Activated effector memory CD4-positive, alpha-beta T cell treated with anti-CD3 and anti-CD28 coated beads, Interleukin-2, amount 50 U/mL, for 16 hours (primary cell): ENCODE results near the gene SOX3.

ENCODE experiments used
- DNase-seq: peaks from one replicate; pipeline ENCODE4 v3.0.0-alpha.2; 2020

Gene SOX3

GRCh38 chrX:140504371-140505324, at the start of gene SOX3:
Gene SOX3, minus strand, starts transcription at chrX:140505069. Its CDS starts 9 bp downstream, at chrX:140505060.
- DNase-seq, result no peak

- no peak for DNase-seq
These were observed 44.1 kb upstream of the SOX3 start for GRCh38 chrX:140548985-140549384.

GRCh38 chrX:140526171-140526570, 21.3 kb upstream of the SOX3 start:
- no peak for DNase-seq

GRCh38 chrX:140525448-140525847, 20.6 kb upstream of the SOX3 start:
- no peak for DNase-seq

GRCh38 chrX:140524556-140524955, 19.7 kb upstream of the SOX3 start:
- no peak for DNase-seq

- DNase-seq, result no peak
These were observed 16.5 kb upstream of the SOX3 start for GRCh38 chrX:140521393-140521792.

GRCh38 chrX:140514554-140514953, 9.7 kb upstream of the SOX3 start:
- DNase-seq, result no peak

GRCh38 chrX:140510895-140511295, 6.0 kb upstream of the SOX3 start:
- DNase-seq, result no peak

- DNase-seq, result no peak
These were observed 5.4 kb upstream of the SOX3 start for GRCh38 chrX:140510306-140510676.

GRCh38 chrX:140509468-140510305, 4.8 kb upstream of the SOX3 start:
- no peak for DNase-seq

- no peak for DNase-seq
These were observed 4.1 kb upstream of the SOX3 start for GRCh38 chrX:140508958-140509357.

- no peak for DNase-seq
These were observed 3.1 kb upstream of the SOX3 start for GRCh38 chrX:140507982-140508305.

- DNase-seq, result no peak
These were observed 2.5 kb upstream of the SOX3 start for GRCh38 chrX:140507223-140507981.

- no peak for DNase-seq
These were observed 810 bp upstream of the SOX3 start for GRCh38 chrX:140505421-140506337.

- no peak for DNase-seq
These were observed 1.0 kb downstream of the SOX3 start for GRCh38 chrX:140503714-140504351.

- no peak for DNase-seq
These were observed 1.6 kb downstream of the SOX3 start for GRCh38 chrX:140503238-140503601.

GRCh38 chrX:140502491-140503237, 2.2 kb downstream of the SOX3 start:
- DNase-seq, result no peak

GRCh38 chrX:140501940-140502468, 2.9 kb downstream of the SOX3 start:
- DNase-seq, result no peak

- no peak for DNase-seq
These were observed 3.5 kb downstream of the SOX3 start for GRCh38 chrX:140501321-140501720.

GRCh38 chrX:140500441-140500840, 4.4 kb downstream of the SOX3 start:
- DNase-seq, result no peak

GRCh38 chrX:140495739-140496138, 9.1 kb downstream of the SOX3 start:
- no peak for DNase-seq
